Measurements from ENCODE around the gene APP.
A peak's percentile ranks its signal among the peaks of the same experiment; 100 is the strongest.

APP gene

GRCh38 chr21:26170471-26171257 is at the start of gene APP:
Gene APP (minus strand): TSS chr21:26170770. CDS start chr21:26170620, 150 bp downstream.
- DNase-seq (ENCODE audit: low spot score), result peak; percentile 87

- DNase-seq (ENCODE audit: low spot score), result no peak
These were observed 41.6 kb upstream of the APP start for GRCh38 chr21:26212220-26212619.

GRCh38 chr21:26210614-26211013 is 40.0 kb upstream of the APP start:
- no peak for DNase-seq (ENCODE audit: low spot score)

DNA sequence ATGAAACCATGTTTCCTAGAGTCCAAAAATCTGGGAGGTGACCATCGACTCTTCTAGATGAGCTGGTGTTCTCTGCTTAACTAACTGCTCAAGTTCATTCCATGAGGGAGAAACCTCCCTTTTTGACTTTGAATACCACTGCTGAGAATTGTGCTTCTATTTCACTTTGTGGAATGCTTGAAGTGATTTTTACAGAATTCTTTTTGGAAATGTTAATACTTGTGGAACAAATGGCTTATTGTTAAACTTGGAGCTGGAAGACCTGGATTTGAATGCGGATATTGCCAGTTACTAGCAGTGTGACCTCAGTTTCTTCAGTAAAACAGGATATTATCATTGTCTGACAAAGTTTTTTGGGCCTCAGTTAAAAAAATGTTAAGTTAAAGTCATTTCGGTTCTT is 36.5 kb upstream of the APP start:
- no peak for DNase-seq (ENCODE audit: low spot score)

DNA sequence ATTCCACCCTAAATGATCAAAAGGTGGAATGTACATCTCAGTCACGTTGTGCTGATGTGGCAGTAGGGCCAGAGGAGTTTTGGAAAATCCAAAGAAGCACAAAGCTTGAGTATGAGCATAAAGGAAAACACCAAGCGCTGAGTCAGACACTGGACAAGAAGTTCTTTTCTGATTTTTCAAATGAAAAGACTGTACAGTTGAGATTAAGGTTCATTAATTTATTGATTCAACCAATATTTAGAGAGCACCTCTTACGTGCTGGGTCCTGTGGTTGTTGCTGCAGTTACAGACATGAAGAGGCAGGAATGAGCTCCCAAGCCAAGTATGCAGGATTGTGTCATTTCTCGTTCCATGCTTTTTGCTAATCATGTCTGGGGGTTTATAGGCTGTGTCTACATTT is 28.9 kb upstream of the APP start:
- DNase-seq (ENCODE audit: low spot score), result no peak

DNA sequence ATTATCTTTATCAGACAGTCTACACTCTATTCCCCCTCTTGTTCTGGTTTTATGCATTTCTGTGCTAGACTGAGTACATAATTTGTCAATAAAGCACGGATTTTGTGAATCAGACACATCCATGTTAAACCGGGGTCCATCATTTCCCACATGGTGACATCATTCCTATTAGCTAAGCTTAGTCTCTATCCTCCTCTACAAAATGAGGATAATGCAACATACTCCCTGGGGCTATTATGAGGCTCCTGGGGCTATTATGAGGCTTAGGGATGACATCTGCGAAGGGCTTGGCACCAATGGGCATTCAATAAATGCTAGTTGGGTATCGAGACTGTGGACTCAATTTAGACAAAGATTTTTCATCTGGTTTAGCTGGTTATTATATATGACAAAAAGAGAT is 25.1 kb upstream of the APP start:
- DNase-seq (ENCODE audit: low spot score), result no peak

DNA sequence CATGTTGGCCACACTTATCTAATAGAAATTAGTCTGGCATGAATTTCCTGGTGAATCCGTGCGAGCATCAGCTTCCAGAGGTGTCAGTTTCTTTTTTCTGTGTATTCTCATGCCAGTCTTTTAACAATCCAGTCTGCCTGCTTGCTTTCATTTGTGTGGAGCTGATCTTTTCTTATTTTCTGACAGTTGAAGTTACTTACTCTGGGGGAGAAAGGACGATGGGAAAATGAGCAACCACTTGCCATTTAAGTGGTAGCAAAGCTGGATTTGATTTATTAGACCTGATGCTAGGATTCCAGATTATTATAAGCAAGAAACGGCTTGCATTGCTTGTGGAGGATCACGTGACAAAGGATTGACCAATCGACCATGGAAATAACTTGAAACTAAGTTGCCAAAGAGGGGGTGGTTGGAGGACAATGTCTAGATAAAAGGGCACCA is 24.3 kb upstream of the APP start:
- no peak for DNase-seq (ENCODE audit: low spot score)

- DNase-seq (ENCODE audit: low spot score), result no peak
These were observed 23.8 kb upstream of the APP start for GRCh38 chr21:26194326-26194725.

GRCh38 chr21:26191609-26192008 is 21.0 kb upstream of the APP start:
- no peak for DNase-seq (ENCODE audit: low spot score)

DNA sequence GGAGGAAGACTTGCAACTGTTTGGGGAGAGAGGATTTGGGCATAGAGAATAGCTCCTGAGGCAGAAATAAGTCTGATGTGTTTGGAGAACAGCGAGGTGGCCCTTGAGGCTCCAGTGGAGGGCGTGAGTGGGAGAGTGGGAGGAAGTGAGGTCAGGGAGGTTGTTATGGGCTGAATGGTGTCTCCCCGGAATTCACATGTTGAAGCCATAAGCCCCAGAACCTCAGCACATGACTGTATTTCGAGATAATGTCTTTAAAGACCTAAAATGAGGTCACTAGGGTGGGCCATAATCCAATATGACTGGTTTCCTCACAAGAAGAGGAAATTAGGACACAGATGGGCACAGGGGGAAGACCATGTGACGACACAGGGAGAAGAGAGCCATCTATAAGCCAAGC is 17.9 kb upstream of the APP start:
- DNase-seq (ENCODE audit: low spot score), result no peak

DNA sequence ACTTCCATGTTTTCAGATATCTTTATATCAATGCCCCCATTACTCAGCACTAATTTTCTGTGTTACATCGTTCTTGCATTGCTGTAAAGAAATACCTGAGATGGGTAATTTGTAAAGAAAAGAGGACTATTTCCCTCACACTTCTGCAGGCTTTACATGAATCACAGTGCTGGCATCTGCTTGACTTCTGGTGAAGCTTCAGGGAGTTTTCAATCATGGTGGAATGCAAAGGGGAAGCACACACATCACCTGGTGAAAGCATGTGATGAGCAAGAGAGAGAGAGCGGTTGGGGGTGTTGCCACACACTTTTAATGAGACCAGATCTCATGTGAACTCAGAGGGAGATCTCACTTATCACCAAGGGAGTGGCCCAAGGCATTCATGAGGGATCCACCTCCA is 14.9 kb upstream of the APP start:
- DNase-seq (ENCODE audit: low spot score), result no peak

- no peak for DNase-seq (ENCODE audit: low spot score)
These were observed 14.5 kb upstream of the APP start for GRCh38 chr21:26185021-26185420.

GRCh38 chr21:26179501-26179900 is 8.9 kb upstream of the APP start:
- no peak for DNase-seq (ENCODE audit: low spot score)

GRCh38 chr21:26177746-26178426 is 7.3 kb upstream of the APP start:
- DNase-seq (ENCODE audit: low spot score), result no peak

- DNase-seq (ENCODE audit: low spot score), result no peak
These were observed 6.6 kb upstream of the APP start for GRCh38 chr21:26177187-26177586.

DNA sequence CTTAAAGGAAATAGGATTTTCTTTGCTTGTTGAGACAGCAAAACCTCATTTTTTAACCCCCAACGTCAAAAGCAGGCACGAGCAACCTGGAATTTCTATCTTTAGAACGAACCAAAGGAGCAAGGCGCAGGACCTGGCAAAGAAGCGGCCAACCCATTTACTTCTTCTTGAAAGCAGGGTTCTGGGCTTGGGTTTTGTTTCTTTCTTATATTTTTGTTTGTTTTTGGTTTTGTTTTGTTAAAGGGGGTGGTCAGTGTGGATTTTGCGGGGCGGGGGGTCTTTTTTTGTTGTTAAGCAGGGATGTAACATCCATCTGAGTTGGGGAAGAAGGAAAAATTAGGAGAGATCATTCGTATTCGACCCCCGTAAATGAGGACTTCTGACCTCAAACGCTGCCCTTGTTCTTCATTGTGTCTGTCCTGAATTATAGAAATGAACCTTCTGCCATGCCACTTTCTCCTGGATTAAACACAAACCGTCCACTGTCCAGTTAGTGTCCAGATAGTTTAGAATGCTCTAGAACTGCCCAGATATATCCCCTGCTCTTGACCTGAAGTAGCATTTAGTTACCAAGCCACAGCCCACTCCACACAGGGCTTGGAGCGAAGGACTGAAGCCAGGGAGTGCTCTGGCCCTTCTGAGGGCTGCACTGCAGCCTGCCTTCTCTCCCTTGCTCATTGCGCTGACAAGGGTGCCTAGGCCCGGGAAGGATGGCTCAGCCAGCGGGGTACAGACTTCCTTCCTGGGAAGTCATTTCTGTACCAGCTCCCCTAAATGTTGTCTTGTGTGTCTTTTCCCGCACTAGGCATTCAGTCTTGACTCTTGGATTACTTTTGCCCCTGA is 909 bp upstream of the APP start:
- no peak for DNase-seq (ENCODE audit: low spot score)

DNA sequence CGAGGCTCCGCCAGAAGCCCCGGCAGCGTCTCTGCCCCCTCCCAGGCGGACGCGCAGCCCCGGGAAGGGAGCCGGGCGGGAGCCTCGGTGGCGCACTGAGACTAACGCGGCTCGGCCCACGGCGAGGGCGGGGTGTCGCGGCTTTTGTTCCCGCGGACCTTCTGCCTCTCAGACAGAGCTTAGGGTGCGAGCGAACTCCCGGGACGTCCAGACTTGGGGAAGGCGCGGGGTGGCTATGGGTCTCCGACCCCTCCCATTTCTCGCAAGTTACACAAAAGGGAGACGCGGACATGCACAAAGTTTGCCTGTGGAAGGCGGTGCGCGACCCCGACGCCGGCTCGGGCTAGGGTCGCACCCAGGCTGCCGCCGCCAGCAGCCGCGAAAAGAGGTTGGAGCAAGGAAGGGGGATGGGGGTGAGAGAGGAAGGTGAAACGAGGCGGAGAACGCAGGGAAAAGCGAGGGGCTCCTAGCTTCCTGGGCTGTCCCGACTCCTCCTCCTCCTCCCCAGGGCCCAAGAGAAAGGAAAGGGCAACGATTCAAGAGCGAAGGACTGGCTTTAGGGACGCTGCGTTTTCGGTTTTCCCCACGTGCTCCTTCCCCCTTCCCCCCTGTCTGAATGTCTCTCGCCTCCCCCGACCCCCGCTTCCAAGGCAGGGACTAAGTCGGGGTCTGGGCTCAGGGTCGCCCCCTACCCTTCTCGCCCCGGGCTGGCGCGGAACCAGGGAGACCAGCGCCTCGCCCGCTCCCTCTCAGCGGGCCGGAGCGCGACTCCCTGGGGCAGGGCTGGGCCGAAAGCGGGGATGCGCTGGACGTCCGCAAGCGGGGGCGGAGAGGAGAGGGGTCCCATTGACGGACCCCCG is 729 bp downstream of the APP start:
- peak; percentile 18 for DNase-seq (ENCODE audit: low spot score)

- peak; percentile 43 for DNase-seq (ENCODE audit: low spot score)
These were observed 1.4 kb downstream of the APP start for GRCh38 chr21:26169061-26169610.

GRCh38 chr21:26168371-26168770 is 2.2 kb downstream of the APP start:
- DNase-seq (ENCODE audit: low spot score), result no peak

DNA sequence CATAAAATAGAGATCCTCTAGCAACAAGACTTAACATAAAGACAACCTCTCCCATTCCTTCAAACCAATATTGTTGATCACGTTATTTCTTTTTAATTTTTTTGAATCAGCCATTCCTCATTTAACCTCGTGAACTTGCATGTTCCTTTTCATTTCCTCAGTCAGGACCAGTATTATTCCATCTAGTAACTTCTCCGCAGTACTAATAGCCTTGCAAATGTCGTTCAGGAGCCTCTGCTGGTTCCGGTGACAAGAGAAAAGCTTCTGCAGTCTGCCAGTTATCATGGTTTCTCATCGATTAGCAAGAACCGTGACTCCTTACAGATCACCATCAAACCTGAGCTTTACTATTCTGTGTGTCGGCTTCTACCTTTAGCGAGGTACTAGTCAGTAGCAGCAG is 3.0 kb downstream of the APP start:
- DNase-seq (ENCODE audit: low spot score), result no peak

DNA sequence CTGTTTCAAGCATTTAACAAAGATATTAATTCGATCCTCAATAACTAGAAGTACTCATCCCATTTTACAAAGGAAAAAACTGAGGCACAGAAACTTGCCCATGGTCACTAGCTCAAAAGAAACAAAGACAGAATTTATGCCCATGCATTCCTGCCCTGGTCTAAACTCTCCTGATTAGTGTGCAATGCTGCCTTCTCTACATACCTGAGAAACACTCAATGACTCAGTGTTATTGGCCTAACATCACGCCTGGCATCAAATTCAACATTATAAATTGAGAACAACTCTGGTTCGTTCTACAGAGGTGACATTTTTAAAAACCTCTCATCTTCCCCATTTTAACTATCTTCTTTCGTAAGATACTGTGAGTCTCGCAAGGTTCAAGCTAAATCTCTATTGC is 5.2 kb downstream of the APP start:
- no peak for DNase-seq (ENCODE audit: low spot score)

DNA sequence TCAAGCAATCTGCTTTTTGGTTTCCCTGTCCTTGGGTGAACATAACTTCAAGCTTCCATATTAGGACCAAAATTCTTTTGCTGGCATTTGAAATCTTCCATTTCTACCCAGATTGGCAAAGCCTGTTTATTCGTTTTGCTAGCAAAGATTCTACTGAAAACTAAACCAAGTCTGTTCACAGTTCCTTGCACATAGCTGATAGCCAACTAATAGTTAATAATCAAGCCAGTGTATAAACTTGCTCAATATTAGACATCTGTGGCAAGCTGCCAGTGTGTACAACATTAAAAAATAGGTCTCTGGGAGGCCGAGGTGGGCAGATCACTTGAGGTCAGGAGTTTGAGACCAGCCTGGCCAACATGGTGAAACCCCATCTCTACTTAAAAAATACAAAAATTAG is 6.3 kb downstream of the APP start:
- no peak for DNase-seq (ENCODE audit: low spot score)
